Activated naive CD4-positive, alpha-beta T cell treated with anti-CD3 and anti-CD28 coated beads, Interleukin-2, amount 10 ng/mL, durations not matched to agents 5 hours and 36 hours (primary cell): Measurements from ENCODE around the gene EFCAB9. TPM values are rescaled to one million over a fixed set of nuclear protein-coding genes. Genes with fewer than 3 reads are reported as not detected.

ENCODE experiments used
- total RNA-seq, 2 experiments: library from RNA; stranded (reverse); gene quantifications; one replicate each; pipeline ENCODE4 v1.2.3, GENCODE V29; 2021

Gene EFCAB9
- total RNA-seq = not detected

GRCh38 chr5:172193872-172194271 lies at the start of gene EFCAB9:
Gene EFCAB9 (plus strand): TSS chr5:172194172. CDS start chr5:172194173, 1 bp downstream.

GRCh38 chr5:172188033-172188892 lies 5.7 kb upstream of the EFCAB9 start, which contains the start of gene STK10:
Gene STK10 (minus strand): TSS chr5:172188224. CDS start chr5:172188042, 182 bp downstream.

Other genes starting within 250 kb of the EFCAB9 start
- gene FBXW11, start 187.5 kb upstream of the EFCAB9 start, total RNA-seq = 10 to 100 TPM; 27.9 to 30.7 TPM
- gene STK10, start 5.9 kb upstream of the EFCAB9 start, total RNA-seq = 100 to 1,000 TPM; 262 to 272 TPM
- gene UBTD2, start 89.6 kb downstream of the EFCAB9 start, total RNA-seq = 1 to 10 TPM; 9.3 to 9.9 TPM